ENCODE measurements around the gene MIA.

DNA sequence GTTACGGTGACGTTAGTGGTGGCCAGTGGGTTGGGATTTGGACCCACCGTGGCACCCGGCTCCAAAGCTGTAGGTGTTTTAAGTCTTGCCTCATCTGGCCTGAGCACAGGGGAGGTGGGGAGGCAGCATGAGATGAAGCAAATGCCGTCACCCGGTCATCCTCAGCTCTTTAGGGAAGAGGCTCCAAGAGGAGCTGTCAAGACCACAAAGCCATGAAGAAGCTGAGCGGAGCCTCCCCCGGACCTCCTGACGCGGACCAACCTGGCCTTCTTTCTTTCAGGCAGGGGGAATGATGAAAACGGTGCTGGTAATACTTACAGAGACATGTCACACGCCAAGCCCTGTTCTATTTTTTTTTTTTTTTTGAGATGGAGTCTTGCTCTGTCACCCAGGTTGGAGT, 32.4 kb upstream of the MIA start:
- TF ChIP-seq, protein P1, sequence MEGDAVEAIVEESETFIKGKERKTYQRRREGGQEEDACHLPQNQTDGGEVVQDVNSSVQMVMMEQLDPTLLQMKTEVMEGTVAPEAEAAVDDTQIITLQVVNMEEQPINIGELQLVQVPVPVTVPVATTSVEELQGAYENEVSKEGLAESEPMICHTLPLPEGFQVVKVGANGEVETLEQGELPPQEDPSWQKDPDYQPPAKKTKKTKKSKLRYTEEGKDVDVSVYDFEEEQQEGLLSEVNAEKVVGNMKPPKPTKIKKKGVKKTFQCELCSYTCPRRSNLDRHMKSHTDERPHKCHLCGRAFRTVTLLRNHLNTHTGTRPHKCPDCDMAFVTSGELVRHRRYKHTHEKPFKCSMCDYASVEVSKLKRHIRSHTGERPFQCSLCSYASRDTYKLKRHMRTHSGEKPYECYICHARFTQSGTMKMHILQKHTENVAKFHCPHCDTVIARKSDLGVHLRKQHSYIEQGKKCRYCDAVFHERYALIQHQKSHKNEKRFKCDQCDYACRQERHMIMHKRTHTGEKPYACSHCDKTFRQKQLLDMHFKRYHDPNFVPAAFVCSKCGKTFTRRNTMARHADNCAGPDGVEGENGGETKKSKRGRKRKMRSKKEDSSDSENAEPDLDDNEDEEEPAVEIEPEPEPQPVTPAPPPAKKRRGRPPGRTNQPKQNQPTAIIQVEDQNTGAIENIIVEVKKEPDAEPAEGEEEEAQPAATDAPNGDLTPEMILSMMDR (IDR thresholded peaks at IDR 0.05), result no peak
- TF ChIP-seq EZH2 (IDR thresholded peaks at IDR 0.05; ENCODE audit: borderline replicate concordance, insufficient read depth, low read depth, low read length, poor library complexity, severe bottlenecking), result no peak
